NCI-H446 (cell line): ENCODE results near the gene KRTAP22-2.

Experiments
- DNase-seq, 2 experiments: peaks; one replicate each; lab custom pipeline; 2025; lab: John Stamatoyannopoulos, UW

Gene KRTAP22-2

GRCh38 chr21:30590297-30590696, at the start of gene KRTAP22-2:
TSS of gene KRTAP22-2 (minus strand) at chr21:30590397.
- no peak for DNase-seq

DNA sequence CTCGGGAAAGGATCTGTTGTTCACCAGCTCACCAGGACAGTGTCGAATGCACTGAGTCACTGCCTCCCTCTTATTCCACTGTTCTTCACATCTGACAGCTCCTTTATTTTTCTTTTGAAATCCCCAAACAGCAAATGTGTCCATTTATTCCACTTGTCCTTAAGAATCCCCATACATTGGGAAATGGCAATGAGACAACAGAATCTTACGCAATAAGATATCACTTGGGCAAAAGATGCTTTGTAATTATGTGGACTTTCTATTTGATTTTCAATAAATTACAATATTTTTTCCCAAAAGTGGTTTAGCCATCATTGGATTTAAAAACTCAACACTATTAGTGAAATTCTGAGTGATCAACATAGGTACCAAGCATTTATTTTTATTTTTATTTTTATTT, 48.5 kb upstream of the KRTAP22-2 start:
- no peak for DNase-seq

GRCh38 chr21:30634906-30635305, 44.7 kb upstream of the KRTAP22-2 start, which contains the start of gene KRTAP20-2:
TSS of gene KRTAP20-2 (plus strand) at chr21:30635206. CDS start at chr21:30635264, 58 bp downstream.
- DNase-seq, result no peak

DNA sequence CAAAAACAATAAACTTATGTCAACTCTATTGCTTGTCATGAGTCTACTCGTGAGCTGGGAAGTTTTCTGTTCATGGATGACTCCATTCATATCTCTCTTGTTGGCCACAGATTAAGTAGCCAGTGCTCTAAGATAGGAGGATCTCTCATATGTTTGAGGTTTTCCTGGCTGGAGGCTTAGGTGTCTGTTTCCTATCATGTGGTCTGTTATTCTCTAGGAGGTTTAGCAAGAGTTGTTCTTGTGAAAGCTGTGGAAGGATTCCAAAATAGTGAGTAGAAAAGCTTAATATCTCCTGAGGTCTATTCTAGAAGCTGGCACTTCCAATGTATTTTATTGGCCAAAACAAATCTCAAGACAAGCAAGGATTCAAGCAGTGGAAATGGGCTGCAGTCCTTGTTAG, 39.0 kb upstream of the KRTAP22-2 start:
- no peak for DNase-seq

DNA sequence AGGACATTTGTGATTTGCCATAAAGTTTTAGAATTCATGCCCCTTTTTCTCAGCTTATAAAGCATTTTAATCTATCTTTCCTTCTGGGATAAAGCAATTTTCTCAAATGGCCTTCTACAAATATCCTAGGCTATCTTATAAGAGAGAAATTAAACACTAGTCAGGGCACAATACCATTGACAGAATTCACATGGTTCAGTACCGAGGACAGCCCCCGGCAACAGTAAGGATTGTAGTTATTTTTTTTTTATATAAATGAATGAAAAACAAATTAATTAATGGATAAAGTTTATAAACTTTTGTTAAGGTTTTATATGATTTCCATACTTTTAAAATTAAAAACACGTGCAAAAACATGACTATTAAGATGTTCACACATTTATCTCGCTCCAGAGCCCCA, 37.9 kb upstream of the KRTAP22-2 start:
- DNase-seq, result no peak

- DNase-seq, result no peak
Measured at GRCh38 chr21:30625449-30626165, 35.4 kb upstream of the KRTAP22-2 start.

GRCh38 chr21:30623362-30623761, 33.2 kb upstream of the KRTAP22-2 start:
- DNase-seq, result no peak

- no peak for DNase-seq
Measured at GRCh38 chr21:30620522-30620921, 30.3 kb upstream of the KRTAP22-2 start, which contains the start of gene KRTAP20-4. TSS of gene KRTAP20-4 (plus strand) at chr21:30620627.

DNA sequence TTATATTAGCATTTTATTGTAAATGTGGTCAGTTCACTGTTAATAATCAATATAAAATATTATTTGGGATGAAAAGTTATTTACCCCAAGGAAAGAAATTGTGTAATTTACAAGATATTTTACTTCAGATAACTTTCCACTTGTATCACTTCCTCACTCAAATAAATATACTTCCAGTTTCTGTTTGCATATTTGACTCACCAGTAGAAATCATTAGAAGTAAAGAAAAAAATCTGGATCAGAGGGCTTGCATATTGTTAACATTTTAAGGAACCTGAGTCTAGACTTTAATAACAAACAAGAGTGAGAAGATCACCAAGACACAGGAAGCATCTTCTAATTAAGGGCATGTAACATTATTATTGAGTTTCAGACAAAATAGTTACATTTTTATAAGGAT, 29.9 kb upstream of the KRTAP22-2 start:
- DNase-seq, result no peak

- no peak for DNase-seq
Measured at GRCh38 chr21:30616125-30616524, 25.9 kb upstream of the KRTAP22-2 start, which contains the start of gene KRTAP20-1. TSS of gene KRTAP20-1 (plus strand) at chr21:30616425. CDS start at chr21:30616455, 30 bp downstream.

- no peak for DNase-seq
Measured at GRCh38 chr21:30615199-30615598, 25.0 kb upstream of the KRTAP22-2 start.

DNA sequence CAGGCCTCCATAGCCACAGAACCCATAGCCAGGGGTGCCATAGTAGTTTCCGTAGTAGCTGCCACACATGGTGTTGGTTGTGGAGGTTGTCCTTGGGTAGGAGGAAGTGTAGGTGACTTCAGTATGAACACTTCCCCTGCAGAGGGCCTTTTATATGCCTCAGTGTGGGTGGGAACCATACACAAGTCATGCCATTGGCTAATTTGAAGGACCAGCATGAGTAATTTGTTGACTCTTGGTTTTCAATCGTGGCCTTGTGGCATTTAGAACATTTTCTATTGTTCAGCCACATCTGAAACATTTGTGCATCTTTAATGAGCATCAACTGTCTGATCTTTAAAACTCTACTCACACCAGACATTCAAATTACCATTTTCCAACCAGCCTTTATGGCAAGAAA, 23.6 kb upstream of the KRTAP22-2 start, which contains the start of gene KRTAP6-1:
Gene KRTAP6-1 (minus strand): TSS at position 95 of the 400 bp plus-strand sequence. CDS start 26 bp downstream, at position 69.
- DNase-seq, result no peak

DNA sequence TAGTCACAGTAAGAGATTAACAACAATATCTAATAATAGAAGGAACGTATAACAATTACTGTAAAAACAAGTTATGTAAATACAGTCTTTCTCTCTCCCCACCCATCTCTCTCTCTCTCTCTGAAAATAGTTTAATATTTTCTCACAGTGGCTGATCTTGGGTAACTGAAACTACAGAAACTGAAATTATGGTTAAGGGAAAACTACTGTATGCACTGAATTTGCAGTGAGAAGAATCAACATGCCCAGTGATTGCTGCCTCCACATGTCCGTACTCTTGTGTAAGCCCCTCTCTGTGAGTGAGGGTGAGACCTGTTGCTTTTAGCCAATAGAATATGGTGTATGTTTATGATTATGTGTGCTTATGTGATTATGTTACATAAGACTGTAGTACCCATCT, 21.9 kb upstream of the KRTAP22-2 start:
- no peak for DNase-seq

DNA sequence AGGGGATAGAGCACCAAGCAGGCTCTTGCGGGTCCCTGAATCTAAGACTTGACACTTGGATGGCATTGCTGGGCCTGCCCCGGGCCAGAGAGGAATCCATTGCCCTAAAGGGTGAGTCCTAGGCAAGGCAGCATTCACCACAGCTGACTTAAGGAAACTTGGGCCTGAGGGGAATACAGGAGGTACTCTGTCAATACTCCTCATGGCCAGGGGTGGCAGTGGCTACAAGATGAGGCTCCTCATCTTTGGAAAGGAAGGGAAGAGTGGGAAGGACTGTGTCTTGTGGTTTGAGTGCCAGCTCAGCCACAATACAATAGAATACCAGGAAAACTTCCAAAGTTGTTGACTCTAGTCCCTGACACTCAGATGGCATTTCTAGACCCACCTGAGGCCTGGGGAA, 15.8 kb upstream of the KRTAP22-2 start:
- no peak for DNase-seq

GRCh38 chr21:30600787-30601186, 10.6 kb upstream of the KRTAP22-2 start, which contains the start of gene KRTAP22-1:
TSS of gene KRTAP22-1 (plus strand) at chr21:30601087.
- no peak for DNase-seq

- no peak for DNase-seq
Measured at GRCh38 chr21:30598802-30599201, 8.6 kb upstream of the KRTAP22-2 start, which contains the start of gene KRTAP6-2. TSS of gene KRTAP6-2 (minus strand) at chr21:30598902. CDS start at chr21:30598874, 28 bp downstream.

- DNase-seq, result no peak
Measured at GRCh38 chr21:30592140-30592539, 1.9 kb upstream of the KRTAP22-2 start, which contains the start of gene KRTAP6-3. TSS of gene KRTAP6-3 (plus strand) at chr21:30592440. CDS start at chr21:30592446, 6 bp downstream.

DNA sequence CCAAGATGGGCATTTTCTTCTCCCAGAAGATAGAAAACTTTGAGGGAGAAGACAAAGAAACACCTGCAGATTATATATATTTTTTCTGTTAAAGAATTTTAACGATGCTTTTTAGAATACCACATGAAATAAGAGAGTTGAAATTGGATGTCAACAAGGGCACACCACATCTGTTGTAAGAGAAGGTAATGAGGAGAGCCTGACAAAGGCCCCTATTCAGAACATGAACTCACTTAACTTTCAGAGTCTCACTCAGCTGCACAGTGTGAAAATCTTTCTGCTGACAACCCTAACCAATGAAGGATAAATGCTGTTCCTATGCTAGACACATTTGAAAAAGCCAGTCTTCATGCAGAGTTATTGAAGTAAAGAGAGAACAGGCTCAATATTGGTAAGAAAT, 7.3 kb downstream of the KRTAP22-2 start:
- DNase-seq, result no peak

DNA sequence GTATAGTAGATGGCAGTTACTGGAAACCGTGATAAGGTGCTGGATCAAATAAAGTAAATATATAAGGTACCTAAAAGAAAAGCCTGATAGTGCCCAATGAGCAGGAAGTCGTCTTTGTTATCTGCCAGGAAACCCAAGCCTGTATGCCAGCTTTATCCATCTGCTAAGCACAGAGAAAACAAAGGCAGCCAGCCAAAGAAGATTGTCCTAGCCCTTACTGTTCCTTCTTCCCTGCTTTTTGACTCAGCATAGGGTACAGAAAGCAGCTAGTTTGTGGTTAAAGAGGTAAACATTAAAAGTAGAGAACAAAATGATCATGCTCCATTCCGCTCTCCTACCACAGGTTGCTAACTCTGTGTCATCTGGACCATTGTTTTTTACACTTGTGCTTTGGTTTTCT, 10.1 kb downstream of the KRTAP22-2 start:
- DNase-seq, result peak; percentile 41 to 69

DNA sequence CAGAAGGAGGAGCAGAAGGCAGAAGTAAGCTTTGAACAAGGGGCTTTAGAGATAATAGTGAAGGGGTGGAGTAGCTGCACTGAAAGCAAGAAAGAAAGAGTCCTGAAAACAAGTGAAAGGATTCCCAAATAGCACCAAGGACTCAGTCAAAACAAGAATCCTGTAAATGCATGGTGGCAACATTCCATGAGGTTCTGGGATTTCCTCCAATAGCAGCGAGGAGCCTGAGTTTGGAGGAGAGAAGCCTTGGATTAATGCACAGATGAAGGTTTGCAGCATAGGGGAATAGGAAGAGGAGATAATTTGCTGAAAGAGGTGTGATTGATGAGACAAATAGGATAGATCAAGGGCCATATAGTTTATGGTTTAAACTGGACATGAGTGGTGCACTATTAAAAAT, 10.9 kb downstream of the KRTAP22-2 start:
- peak; percentile 28 to 53 for DNase-seq

DNA sequence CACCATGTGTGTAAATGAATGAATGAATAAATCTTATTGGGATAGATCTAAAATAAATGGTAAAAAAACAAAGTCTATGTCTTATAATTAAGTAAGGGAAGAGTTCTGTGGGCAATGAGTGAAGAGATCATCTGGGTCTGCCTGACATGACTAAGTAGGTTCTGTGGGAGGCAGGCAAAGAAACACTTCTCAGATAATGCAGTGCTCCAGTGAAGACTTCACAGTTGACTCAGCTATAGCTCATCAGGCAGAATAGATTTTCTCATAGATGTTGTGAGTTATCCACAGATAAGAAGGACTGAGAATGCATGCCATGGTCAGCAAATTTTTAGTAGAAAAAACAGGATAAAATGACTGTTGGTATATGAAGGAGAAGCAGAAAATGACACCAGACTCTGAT, 12.4 kb downstream of the KRTAP22-2 start:
- no peak for DNase-seq

DNA sequence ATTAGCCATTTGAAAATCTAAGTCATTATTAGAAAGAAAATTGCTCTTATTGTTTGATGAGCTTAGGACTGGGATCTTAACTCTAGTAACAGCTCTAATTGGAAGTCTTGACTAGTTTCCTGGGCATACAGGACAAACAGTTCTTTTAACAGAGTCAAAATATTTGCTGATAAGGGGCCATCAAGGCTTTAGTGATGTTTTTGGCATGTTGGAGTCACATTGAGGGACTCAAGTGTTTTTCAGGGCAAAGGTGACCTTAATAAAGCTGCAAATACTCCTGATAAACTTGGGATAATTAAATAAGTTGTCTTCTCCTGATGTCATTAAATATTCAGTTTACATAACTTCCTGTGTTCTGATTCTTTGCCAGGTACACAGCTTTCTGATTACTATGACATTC, 22.6 kb downstream of the KRTAP22-2 start:
- DNase-seq, result no peak

DNA sequence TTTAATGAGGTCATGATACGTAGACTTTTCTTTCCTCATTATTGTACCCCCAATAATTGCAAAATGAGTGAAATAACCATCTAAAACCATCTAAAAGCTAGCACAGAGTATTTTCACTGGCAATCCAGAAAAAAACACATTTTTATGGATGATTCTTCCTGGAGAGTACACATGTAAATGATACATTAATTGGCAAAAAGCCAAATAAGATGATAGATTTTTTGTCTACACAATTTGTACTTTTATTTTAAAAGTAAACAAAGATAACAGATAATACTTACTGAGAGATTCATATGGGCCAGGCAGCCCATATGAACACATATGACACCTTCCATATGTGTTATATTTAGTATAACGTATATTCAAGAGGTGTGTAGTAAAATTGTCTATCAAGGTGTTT, 26.6 kb downstream of the KRTAP22-2 start:
- DNase-seq, result no peak
